ENCODE results near the gene PKMYT1. TPM values are rescaled to one million over a fixed set of nuclear protein-coding genes. Genes with fewer than 3 reads are reported as not detected.

PKMYT1 gene
- total RNA-seq, 2 donors from 2014 or later: 5.9 TPM; not detected in 1

DNA sequence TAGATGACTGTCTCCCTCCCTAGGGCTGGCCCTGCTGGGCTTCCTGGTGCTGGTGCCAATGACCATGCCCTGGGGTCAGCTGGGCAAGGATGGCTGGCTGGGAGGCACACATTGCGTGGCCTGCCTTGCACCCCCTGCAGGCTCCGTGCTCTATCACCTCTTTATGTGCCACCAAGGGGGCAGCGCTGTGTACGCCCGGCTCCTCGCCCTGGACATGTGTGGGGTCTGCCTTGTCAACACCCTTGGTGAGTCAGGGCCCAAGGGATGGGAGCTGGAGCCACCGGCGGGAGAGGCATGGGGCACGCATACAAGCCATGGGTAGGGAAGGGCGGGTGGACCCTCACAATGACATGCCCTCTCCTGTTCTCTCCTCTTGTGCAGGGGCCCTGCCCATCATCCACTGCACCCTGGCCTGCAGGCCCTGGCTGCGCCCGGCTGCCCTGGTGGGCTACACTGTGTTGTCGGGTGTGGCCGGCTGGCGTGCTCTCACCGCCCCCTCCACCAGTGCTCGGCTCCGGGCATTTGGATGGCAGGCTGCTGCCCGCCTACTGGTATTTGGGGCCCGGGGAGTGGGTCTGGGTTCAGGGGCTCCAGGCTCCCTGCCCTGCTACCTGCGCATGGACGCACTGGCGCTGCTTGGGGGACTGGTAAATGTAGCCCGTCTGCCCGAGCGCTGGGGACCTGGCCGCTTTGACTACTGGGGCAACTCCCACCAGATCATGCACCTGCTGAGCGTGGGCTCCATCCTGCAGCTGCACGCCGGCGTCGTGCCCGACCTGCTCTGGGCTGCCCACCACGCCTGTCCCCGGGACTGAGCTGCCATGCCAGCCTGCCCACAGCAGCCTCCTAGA is 8.9 kb downstream of the PKMYT1 start:
- DNase-seq (ENCODE audit: low spot score): no peak
- Histone ChIP-seq H3K9me3 (no peaks in the 10 kb centered on the region), H3K27me3 (replicated peaks; ENCODE audit: insufficient read depth) (peaks cover 12% of the 10 kb centered on the region), H3K36me3 (no peaks in the 10 kb centered on the region), H3K27ac (no peak overlapping the region), H3K4me3 (no peak overlapping the region), H3K4me1 (ENCODE audit: control insufficient read depth in 1 of 2, low read depth in 2 of 2) (peaks cover 13 to 32% of the 10 kb centered on the region in 2 donors)
- no peak for ATAC-seq (ENCODE audit: insufficient number of reproducible peaks, low FRiP score, low read depth)
- no peak for TF ChIP-seq CTCF (IDR thresholded peaks at IDR 0.05)

DNA sequence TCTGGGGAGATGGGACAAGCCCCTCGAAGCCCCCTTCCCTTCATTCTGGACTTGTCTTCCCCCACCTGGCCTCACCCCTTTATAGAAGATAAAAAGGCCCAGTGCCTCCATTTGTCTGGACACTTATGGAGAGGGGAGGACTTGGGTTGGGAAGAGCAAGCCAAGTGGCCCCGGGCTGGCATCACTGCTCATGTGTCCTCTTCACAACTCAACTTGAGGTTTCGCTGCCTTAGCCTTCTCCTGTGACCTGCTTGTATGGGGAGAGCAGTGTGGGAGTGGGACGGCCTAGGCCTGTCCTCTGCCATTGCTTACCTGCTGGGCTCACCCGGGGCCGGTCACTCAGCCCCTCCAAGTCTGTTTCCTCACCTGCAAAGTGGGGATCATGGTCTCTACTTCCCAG is 9.7 kb downstream of the PKMYT1 start:
- no peaks in the 10 kb centered on the region for H3K36me3 ChIP-seq
- H3K4me1 ChIP-seq (ENCODE audit: control insufficient read depth in 1 of 2, low read depth in 2 of 2): peaks cover 13 to 32% of the 10 kb centered on the region in 2 donors
- no peak overlapping the region for H3K27ac ChIP-seq
- DNase-seq (ENCODE audit: low spot score) (no peak), ATAC-seq (ENCODE audit: insufficient number of reproducible peaks, low FRiP score, low read depth) (no peak)
- H3K27me3 ChIP-seq (replicated peaks; ENCODE audit: insufficient read depth): peaks cover 18% of the 10 kb centered on the region
- no peak for TF ChIP-seq CTCF (IDR thresholded peaks at IDR 0.05)
- peak overlapping the region; percentile 83 for H3K4me3 ChIP-seq
- H3K9me3 ChIP-seq: no peaks in the 10 kb centered on the region

DNA sequence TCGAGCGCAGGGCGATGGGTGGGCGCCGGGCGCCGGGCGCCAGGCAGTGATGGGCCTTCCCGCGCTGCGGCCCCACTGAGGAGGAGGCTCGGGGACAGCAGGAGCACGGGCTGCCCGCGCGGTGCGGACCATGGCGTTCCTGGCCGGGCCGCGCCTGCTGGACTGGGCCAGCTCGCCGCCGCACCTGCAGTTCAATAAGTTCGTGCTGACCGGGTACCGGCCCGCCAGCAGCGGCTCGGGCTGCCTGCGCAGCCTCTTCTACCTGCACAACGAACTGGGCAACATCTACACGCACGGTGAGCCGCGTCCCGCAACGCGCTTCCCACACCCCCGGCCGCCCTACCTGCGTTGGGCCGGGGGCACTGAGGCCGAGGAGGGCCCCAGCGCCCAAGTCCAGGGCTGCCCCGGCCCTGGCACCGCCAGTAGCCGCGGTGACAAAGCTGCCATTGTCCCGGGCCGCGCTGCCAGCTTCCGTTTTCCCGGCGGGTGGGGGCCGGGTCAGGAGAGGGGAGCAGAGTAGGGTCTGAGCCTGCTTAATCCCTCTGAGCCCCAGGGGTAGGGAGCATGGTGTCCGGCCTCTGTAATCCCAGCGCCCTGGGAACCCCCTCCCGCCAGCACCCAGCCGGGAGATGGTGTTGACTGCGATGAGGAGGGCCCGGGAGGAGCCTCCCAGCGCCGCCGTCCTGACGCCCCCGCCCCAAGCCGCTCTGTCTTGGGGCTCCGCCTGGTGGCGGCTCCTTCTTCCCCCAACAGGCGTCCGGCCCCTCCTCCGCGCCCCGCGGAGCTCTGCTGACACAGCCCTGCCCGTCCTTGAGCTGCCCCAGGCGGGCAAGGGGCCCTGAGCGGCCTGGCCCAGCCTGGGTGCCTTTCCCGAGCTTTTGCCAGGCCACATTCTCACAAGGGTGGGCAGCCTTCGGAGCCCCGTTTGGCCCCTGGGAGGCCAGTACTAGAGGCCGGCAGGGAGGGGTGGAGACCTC is 10.4 kb downstream of the PKMYT1 start:
- H3K27ac ChIP-seq: no peak overlapping the region
- no peaks in the 10 kb centered on the region for H3K9me3 ChIP-seq
- H3K4me3 ChIP-seq: peak overlapping the region; percentile 83
- peaks cover 22% of the 10 kb centered on the region for H3K27me3 ChIP-seq (replicated peaks; ENCODE audit: insufficient read depth)
- DNase-seq (ENCODE audit: low spot score): no peak
- TF ChIP-seq CTCF (IDR thresholded peaks at IDR 0.05): no peak
- no peaks in the 10 kb centered on the region for H3K36me3 ChIP-seq
- peaks cover 14 to 34% of the 10 kb centered on the region in 2 donors for H3K4me1 ChIP-seq (ENCODE audit: control insufficient read depth in 1 of 2, low read depth in 2 of 2)
- no peak for ATAC-seq (ENCODE audit: insufficient number of reproducible peaks, low FRiP score, low read depth)

DNA sequence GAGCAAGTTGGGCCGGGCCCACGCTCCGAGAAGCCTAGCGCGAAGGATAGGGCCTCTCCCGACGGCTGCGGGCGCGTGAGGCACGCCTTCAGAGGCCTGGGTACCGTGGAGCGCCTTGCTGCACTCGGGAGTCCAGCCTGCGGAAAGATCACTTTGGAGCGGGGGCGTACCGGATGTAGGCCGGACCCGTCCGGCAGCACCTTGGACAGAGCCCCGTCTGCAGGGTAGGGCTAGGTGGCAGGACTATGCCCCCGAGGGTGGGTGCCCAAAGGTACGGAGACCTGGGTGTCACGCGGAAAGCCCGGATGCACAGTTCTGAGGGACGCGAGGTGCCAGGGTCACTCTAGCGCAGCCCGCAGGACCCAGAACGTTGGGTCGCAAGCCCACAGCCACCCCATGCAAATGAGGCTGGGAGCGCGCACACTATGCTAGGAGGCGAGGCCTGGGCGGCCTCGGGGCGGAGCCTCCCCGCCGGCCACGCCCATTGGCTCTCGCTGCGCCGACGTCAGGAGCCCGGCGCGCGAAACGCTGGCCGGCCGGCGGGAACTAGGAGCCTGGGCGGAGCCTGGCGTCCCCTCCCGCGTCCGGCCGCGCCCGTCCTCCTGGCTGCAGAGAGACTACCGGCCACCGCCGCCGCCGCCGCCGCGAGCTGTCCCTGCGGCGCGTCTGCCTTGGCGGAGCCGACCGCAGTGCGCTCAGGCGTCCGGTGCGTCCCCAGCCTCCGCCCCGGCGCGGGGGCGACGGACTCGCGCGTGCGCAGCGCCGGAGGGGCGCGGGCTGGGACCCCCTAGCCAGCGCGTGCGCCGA is 11.3 kb downstream of the PKMYT1 start, which contains the start of gene PAQR4:
PAQR4 (plus strand) TSS at position 611 of the 807 bp plus-strand sequence. CDS start 327 bp downstream, outside the sequence.
- Histone ChIP-seq H3K4me1 (ENCODE audit: control insufficient read depth in 1 of 2, low read depth in 2 of 2) (peaks cover 23 to 42% of the 10 kb centered on the region in 2 donors), H3K4me3 (peak within 1 kb of the TSS; percentile 83), H3K9me3 (no peaks in the 10 kb centered on the region), H3K27me3 (replicated peaks; ENCODE audit: insufficient read depth) (peaks cover 22% of the 10 kb centered on the region), H3K36me3 (no peaks in the 10 kb centered on the region), H3K27ac (no peak within 1 kb of the TSS)
- ATAC-seq (ENCODE audit: insufficient number of reproducible peaks, low FRiP score, low read depth): peak; percentile 70
- no peak for DNase-seq (ENCODE audit: low spot score)
- no peak for TF ChIP-seq CTCF (IDR thresholded peaks at IDR 0.05)
